ENCODE data around the gene WDFY4.
"Not testable (repeated sequence)": the region's sequence is repeated elsewhere in the genome, so short reads cannot be mapped to it uniquely, and the experiment has no call there.

Gene WDFY4

DNA sequence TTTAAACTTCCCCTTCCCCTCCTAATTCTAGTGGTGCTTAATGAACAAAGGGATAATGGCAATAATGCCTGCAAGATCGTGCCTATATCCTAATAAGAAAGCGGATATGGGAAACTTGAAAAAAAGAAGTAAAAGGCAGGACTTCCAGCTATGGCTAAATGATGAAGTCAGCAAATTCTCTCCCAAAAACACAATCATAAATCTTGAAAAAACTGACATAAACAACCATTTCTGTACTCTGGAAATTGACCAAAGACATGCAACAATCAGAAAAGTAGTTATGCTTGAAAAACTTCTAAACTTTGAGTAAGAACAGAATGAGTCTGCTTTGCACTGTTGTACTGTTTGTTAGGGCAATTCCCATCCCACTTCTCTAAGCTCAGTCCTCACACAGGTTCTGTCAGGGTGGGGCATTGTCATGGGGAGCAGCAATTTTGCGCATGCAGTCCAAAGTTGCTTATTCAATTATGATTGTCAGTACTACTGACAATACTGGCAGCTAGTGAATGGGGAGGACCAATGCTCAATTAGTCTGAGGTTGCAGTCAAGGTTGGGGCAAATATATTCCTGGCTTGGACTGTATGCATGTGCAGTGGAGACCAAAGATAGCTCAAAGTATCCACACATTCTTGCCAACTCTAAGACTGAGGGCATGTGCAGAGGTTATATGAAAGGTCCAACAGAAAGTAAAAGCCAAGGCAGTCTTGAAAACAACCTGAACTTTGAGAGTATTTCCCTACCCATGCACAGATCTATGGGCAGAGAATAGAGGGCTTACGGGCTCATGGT lies 45.7 kb upstream of the WDFY4 start:
- ATAC-seq = no peak
- no peak for TF ChIP-seq TCF4 (CRISPR knock-in tag; IDR thresholded peaks at IDR 0.05; ENCODE audit: borderline replicate concordance)
- TF ChIP-seq BACH2 (CRISPR knock-in tag; IDR thresholded peaks at IDR 0.05; ENCODE audit: borderline replicate concordance) = no peak
- TF ChIP-seq TSHZ2 (CRISPR knock-in tag; IDR thresholded peaks at IDR 0.05) = no peak

DNA sequence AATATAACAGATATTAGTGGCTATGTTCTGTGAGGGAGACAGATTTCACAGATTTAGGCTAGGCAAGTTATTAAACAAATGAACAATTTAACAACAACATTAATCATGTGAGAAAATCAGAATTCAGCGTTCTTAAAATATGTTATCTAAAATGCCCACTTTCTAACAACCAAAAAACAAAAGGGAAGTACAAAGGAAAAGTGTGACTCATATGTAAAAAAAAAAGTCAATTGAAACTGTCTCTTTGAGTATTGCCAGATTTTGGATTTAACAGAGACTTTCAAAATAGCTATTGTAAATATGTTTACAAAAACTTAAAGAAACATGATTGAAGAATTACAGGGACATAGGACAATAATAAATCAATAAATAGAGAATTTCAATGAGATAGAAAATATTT lies 45.0 kb upstream of the WDFY4 start:
- TF ChIP-seq ZNF70 (CRISPR knock-in tag; IDR thresholded peaks at IDR 0.05) (no peak), OSR1 (CRISPR knock-in tag; IDR thresholded peaks at IDR 0.05) (no peak), CSDC2 (CRISPR knock-in tag; IDR thresholded peaks at IDR 0.05) (no peak), ZFP30 (CRISPR knock-in tag; IDR thresholded peaks at IDR 0.05) (no peak), ZNF565 (CRISPR knock-in tag; conservative IDR thresholded peaks at IDR 0.05; ENCODE audit: low read depth) (no peak), PPARA (CRISPR knock-in tag; IDR thresholded peaks at IDR 0.05; ENCODE audit: borderline replicate concordance) (no peak), TOX (CRISPR knock-in tag; IDR thresholded peaks at IDR 0.05; ENCODE audit: borderline replicate concordance) (no peak), ARNTL (CRISPR knock-in tag; IDR thresholded peaks at IDR 0.05; ENCODE audit: borderline replicate concordance, low read depth) (no peak)
- TF ChIP-seq, protein P1, sequence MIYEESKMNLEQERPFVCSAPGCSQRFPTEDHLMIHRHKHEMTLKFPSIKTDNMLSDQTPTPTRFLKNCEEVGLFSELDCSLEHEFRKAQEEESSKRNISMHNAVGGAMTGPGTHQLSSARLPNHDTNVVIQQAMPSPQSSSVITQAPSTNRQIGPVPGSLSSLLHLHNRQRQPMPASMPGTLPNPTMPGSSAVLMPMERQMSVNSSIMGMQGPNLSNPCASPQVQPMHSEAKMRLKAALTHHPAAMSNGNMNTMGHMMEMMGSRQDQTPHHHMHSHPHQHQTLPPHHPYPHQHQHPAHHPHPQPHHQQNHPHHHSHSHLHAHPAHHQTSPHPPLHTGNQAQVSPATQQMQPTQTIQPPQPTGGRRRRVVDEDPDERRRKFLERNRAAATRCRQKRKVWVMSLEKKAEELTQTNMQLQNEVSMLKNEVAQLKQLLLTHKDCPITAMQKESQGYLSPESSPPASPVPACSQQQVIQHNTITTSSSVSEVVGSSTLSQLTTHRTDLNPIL (CRISPR knock-in tag; IDR thresholded peaks at IDR 0.05; ENCODE audit: low read depth) = no peak
- ATAC-seq = no peak

- TF ChIP-seq ZNF70 (CRISPR knock-in tag; IDR thresholded peaks at IDR 0.05) (no peak), OSR1 (CRISPR knock-in tag; IDR thresholded peaks at IDR 0.05) (no peak), BACH2 (CRISPR knock-in tag; IDR thresholded peaks at IDR 0.05; ENCODE audit: borderline replicate concordance) (no peak), ZFP3 (CRISPR knock-in tag; IDR thresholded peaks at IDR 0.05) (no peak), SNAI2 (CRISPR knock-in tag; IDR thresholded peaks at IDR 0.05) (no peak), RARB (CRISPR knock-in tag; IDR thresholded peaks at IDR 0.05) (no peak)
- ATAC-seq = no peak
Observed at GRCh38 chr10:48640326-48640725, 44.3 kb upstream of the WDFY4 start.

- ATAC-seq = not testable (repeated sequence)
Observed at GRCh38 chr10:48641099-48641690, 43.5 kb upstream of the WDFY4 start.

GRCh38 chr10:48645600-48645999 lies 39.1 kb upstream of the WDFY4 start:
- ATAC-seq = no peak

DNA sequence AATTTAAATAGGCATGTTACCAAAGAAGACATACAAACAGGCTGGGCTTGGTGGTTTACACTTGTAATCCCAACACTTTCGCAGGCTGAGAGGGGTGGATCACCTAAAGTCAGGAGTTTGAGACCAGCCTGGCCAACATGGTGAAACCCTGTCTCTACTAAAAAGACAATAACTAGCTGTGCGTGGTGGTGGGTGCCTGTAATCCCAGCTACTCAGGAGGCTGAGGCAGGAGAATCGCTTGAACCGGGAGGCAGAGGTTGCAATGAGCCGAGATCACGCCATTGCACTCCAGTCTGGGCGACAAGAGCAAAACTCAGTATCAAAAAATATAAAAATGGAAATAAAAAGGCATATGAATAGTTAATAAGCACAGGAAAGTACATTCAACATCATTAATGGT lies 37.6 kb upstream of the WDFY4 start:
- ATAC-seq = not testable (repeated sequence)

More at GRCh38 chr10:48645600-48645999, 39.1 kb upstream of the WDFY4 start:
- TF ChIP-seq RARB (CRISPR knock-in tag; IDR thresholded peaks at IDR 0.05) (no peak), BACH2 (CRISPR knock-in tag; IDR thresholded peaks at IDR 0.05; ENCODE audit: borderline replicate concordance) (no peak), SNAI2 (CRISPR knock-in tag; IDR thresholded peaks at IDR 0.05) (no peak), ZNF70 (CRISPR knock-in tag; IDR thresholded peaks at IDR 0.05) (no peak), POU6F1 (CRISPR knock-in tag; IDR thresholded peaks at IDR 0.05; ENCODE audit: borderline replicate concordance, low read depth) (no peak), CSDC2 (CRISPR knock-in tag; IDR thresholded peaks at IDR 0.05) (no peak), ESRRG (CRISPR knock-in tag; IDR thresholded peaks at IDR 0.05) (no peak), ZFP30 (CRISPR knock-in tag; IDR thresholded peaks at IDR 0.05) (no peak), TCF4 (CRISPR knock-in tag; IDR thresholded peaks at IDR 0.05; ENCODE audit: borderline replicate concordance) (no peak), ZFP3 (CRISPR knock-in tag; IDR thresholded peaks at IDR 0.05) (no peak), ARNTL (CRISPR knock-in tag; IDR thresholded peaks at IDR 0.05; ENCODE audit: borderline replicate concordance, low read depth) (no peak), GLIS3 (CRISPR knock-in tag; IDR thresholded peaks at IDR 0.05) (no peak), ZC3H10 (CRISPR knock-in tag; IDR thresholded peaks at IDR 0.05) (no peak)
- TF ChIP-seq, protein P2, sequence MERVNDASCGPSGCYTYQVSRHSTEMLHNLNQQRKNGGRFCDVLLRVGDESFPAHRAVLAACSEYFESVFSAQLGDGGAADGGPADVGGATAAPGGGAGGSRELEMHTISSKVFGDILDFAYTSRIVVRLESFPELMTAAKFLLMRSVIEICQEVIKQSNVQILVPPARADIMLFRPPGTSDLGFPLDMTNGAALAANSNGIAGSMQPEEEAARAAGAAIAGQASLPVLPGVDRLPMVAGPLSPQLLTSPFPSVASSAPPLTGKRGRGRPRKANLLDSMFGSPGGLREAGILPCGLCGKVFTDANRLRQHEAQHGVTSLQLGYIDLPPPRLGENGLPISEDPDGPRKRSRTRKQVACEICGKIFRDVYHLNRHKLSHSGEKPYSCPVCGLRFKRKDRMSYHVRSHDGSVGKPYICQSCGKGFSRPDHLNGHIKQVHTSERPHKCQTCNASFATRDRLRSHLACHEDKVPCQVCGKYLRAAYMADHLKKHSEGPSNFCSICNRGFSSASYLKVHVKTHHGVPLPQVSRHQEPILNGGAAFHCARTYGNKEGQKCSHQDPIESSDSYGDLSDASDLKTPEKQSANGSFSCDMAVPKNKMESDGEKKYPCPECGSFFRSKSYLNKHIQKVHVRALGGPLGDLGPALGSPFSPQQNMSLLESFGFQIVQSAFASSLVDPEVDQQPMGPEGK (CRISPR knock-in tag; IDR thresholded peaks at IDR 0.05; ENCODE audit: borderline replicate concordance) = no peak
